GM10266 (cell line): ENCODE data around the gene STRBP.

Experiments used
- DNase-seq: peaks from one replicate; pipeline ENCODE4 v3.0.0; 2012; ENCODE audit errors: extremely low spot score
- TF ChIP-seq, protein P1 (sequence below): IDR thresholded peaks from 2 replicates; pipeline ENCODE4 v1.5.1; 2012; ENCODE audit warnings: mild to moderate bottlenecking, low read depth; ENCODE audit not compliant: control insufficient read depth, insufficient read depth; ENCODE audit errors: missing control alignments

STRBP gene

DNA sequence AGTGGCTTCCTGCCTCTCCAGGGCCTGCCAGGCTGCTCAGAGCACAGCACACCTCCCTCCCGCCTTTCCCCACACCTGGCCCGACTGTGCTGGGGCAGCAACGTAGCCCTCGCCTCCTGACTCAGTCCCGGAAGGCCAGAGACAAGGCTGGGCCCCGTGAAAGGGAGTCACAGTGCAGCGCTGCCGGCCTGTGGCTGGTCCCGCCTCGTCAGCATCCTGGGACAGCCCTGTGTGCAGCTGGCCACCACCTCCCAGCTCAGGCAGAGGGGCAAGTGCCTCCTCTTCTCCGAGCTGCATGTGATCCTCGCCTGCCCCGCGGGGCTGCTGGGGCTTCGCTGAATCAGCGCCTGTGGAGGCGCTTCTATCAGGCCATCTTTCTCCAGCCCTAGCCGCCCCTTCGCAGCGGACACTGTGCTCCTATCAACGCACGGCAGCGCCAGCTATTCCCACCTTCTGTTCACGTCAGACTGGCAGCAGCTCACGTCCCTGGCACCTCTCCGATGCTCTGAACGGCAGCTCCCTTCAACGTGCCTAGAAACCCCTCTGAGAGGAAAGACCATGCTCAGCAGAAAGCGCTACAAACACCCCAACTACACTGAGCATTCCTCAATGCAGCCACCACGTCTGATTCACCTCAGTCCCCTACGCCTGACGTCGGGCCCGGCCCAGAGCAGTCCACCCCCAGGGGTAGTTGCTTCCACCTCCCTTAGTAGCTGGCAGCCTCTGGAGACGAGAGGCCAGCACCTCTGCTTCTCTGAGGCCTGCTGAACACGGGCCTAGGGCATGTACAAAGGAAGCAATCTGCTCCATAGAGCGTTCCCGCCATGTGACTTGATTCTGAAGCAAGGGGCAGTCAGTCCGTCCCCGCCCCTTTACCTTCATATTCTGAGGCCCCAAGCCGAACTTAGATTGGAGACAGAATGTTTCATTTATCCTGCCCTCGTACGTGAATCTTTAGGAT, 156.1 kb downstream of the STRBP start:
- TF ChIP-seq, protein P1, sequence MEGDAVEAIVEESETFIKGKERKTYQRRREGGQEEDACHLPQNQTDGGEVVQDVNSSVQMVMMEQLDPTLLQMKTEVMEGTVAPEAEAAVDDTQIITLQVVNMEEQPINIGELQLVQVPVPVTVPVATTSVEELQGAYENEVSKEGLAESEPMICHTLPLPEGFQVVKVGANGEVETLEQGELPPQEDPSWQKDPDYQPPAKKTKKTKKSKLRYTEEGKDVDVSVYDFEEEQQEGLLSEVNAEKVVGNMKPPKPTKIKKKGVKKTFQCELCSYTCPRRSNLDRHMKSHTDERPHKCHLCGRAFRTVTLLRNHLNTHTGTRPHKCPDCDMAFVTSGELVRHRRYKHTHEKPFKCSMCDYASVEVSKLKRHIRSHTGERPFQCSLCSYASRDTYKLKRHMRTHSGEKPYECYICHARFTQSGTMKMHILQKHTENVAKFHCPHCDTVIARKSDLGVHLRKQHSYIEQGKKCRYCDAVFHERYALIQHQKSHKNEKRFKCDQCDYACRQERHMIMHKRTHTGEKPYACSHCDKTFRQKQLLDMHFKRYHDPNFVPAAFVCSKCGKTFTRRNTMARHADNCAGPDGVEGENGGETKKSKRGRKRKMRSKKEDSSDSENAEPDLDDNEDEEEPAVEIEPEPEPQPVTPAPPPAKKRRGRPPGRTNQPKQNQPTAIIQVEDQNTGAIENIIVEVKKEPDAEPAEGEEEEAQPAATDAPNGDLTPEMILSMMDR, result no peak
- DNase-seq, result no peak

DNA sequence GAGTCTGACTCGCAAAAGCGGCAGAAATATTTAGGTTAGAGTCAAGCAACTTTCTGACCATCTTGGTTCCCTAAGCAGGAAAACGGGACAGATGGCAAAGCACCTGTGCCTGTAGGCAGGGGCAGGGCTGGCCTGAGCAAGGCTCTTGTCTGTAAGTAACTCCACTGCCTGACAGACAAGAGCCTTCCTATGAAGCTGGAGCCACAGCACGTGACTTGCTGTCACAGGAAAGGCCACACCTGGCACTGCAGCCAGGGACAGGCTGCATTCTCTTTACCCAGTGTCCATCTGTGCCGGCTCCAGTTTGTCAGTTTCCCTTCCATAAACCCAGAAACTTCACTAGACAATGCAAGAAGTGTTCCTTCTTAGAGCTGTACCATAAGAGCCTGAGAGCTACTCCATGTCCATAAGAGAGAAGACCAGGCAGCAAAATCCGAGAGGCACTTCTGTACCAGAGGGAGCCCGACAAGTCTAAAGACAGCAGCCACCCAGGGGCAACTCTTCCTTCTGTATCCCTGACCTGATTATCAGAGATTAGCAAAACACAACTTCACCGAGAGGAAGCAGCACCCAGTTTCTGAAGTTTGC, 156.9 kb downstream of the STRBP start:
- DNase-seq, result no peak

DNA sequence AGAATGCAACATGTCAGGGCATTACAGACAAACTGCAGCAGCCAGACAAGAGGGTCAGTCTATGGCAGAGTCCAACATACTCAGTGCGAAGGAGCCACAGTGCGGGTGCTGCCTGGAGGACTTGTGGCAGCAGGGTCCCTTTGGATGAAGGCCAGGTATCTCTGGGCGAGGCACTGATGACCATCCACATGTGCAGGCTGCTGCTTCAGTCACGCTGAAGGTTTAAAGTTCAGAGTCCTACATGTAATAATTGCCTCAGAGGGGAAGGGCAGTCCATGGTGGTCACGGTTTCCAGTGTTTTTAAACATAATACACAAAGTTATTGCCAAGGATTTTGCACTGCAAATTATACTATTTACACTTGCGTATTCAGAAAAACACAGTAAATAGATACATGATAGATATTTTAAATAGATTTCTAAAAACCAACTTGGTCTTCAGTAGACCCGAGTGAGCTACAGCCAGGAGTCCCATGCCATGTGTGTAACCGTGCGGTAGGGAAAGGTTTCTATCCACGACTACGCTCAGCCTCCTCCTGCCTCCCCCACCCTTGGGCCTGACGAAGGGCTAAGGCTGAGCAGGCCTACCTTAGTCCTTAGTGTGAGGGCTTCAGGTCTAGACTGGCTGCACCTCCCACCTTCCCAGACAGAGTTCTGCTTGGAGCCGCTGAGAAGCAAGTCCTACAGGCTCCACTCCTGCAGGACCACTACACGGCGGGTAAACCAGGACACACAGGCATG, 158.7 kb downstream of the STRBP start:
- no peak for DNase-seq
- TF ChIP-seq, protein P1, result no peak

More for the DNA sequence above, 156.9 kb downstream of the STRBP start:
- TF ChIP-seq, protein P1, result no peak

DNA sequence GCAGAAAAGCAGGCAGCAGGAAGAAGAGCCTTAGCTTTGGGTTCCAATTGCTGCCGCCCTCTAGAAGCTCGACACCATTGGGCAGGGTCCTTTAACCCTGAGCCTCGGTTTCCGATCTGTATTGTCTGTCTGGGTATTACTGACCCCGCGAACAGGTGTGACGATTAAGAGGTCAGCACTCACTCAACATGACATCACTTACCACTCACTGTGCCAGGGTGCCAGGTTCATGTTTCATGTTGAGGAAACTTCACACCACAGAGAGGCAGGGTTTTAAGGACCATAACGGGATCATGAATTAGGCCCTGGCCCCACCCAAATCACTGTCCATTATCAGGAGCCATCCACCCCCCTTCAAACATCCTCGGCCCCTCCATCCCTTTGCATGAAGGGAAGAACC, 159.4 kb downstream of the STRBP start:
- no peak for DNase-seq
- TF ChIP-seq, protein P1, result no peak

DNA sequence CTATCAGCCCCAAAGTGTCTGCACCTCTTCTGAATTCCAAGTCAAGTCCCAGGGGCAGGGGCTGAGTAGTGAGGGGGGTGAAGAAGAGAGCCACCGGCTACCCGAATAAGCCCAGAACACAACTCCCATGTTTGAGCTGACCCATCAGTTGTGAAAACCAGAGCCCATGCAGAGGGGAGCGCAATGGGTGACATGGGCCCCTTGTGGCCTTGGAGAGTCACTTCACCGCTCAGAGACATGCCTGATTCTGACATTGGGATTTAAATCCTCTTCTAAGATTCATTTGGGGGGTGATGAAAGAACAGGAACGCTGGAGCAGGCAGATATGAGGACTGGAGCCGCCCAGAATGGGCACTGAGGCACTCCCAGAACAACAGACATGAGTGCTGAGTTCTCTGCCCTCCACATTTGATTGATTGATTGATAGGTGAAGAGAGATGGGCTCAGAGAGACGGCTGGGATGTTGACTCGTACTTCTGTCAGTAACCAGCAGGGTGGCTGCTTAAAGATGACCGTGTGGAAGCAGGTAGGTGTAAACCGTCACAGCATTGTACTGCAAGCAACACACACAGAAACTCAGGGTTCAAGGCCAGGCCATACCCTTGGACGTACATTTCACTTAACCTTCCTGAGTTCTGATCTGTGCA, 160.6 kb downstream of the STRBP start:
- TF ChIP-seq, protein P1, result no peak
- no peak for DNase-seq

DNA sequence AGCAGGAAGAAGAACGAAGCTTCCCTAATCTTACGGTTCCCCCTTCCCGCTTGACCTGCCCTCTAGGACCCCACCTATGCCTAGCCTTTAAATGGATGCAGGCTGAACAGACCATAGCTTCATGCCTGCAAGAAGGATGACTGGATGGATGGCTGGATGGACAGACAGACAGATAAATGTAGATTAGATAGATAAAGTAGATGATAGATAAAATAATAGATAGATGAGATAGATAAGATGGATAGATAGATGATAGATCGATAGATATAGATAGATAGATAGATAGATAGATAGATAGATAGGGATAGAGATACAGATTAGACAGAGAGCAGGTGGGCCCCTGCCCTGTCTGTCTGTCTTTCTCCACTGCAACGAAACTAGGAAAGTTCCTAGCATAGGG, 162.9 kb downstream of the STRBP start:
- no peak for DNase-seq
- TF ChIP-seq, protein P1, result no peak
